Adrenal gland (tissue), 12 donors: ENCODE data around the gene RUVBL2. TPM values are rescaled to one million over a fixed set of nuclear protein-coding genes. Genes with fewer than 3 reads are reported as not detected.

Experiments
- DNase-seq, 7 donors: peaks; one replicate each; pipeline ENCODE4 v3.0.0-alpha.2; 2019 to 2020
- H3K27ac ChIP-seq, 5 donors: fragments of 200-600 bp; sonication (generic) in 4 of 5; 1 replicate in 3 of 5; 2 replicates in 2 of 5; pipeline versions ENCODE4 v1.5.1 to v1.8.0; 2016 to 2020; ENCODE audit warnings: mild to moderate bottlenecking in 1 of 5
- H3K27me3 ChIP-seq: fragments of 200-600 bp; 2 replicates; pipeline ENCODE4 v1.8.0; 2021
- H3K36me3 ChIP-seq, 2 donors: fragments of 200-600 bp; replicated peaks in 1 of 2; 1 replicate in 1 of 2; 2 replicates in 1 of 2; pipeline versions ENCODE4 v1.5.1 to v1.8.0; 2018 to 2022
- H3K4me1 ChIP-seq, 2 donors: fragments of 200-600 bp; replicated peaks in 1 of 2; 1 replicate in 1 of 2; 2 replicates in 1 of 2; pipeline versions ENCODE4 v1.5.1 to v1.8.0; 2018 to 2021
- H3K4me3 ChIP-seq, 4 donors: fragments of 200-600 bp; sonication (generic) in 3 of 4; one replicate each; pipeline ENCODE4 v1.5.1; 2016 to 2018
- H3K9me3 ChIP-seq, 3 donors: fragments of 200-600 bp; sonication (generic) in 1 of 3; replicated peaks in 1 of 3; 1 replicate in 2 of 3; 2 replicates in 1 of 3; pipeline versions ENCODE4 v1.5.1 to v1.8.0; 2016 to 2021
- CTCF ChIP-seq, 6 experiments: fragments of 450-650 bp in 4 of 6; fragments of 200-600 bp in 2 of 6; sonication (generic) in 1 of 6; IDR thresholded peaks; 1 replicate in 5 of 6; 2 replicates in 1 of 6; pipeline versions ENCODE4 v1.5.1 to v1.8.0; 2016 to 2021; ENCODE audit warnings: antibody characterized with exemption in 6 of 6, mild to moderate bottlenecking in 2 of 6, moderate library complexity in 1 of 6
- POLR2A ChIP-seq, 2 donors: fragments of 450-650 bp; IDR thresholded peaks; one replicate each; pipeline ENCODE4 v1.6.1; 2017; ENCODE audit warnings: antibody characterized with exemption in 2 of 2, mild to moderate bottlenecking in 2 of 2, moderate library complexity in 1 of 2
- WGBS, 4 donors: extraction: QIAGEN DNeasy Blood & Tissue Kit in 2 of 4; methylation state at CpG; one replicate each; pipeline versions ENCODE4 v1.1.5 to v1.1.7; 2013 to 2017; 5-methylcytosine and 5-hydroxymethylcytosine counted together
- intact Hi-C, 2 donors: fragments of 100-400 bp; cut with DNase I; formaldehyde crosslinking; loops; one replicate each; pipeline versions ENCODE4 v1.14.1 to v1.15.0; 2022 to 2023
- polyA plus RNA-seq, 3 donors: library from polyadenylated mRNA; stranded (reverse); fragments of 200-250 nt in 2 of 3; fragments of 350-450 nt in 1 of 3; fragmentation: Illumina TruSeq in 1 of 3; extraction: RNeasy Lipid Tissue Mini Kit (QIAGEN cat#74804) in 1 of 3; gene quantifications; one replicate each; pipeline ENCODE4 v1.2.3, GENCODE V29; 2013 to 2014
- total RNA-seq, 9 donors: library from RNA; depleted of rRNA in 4 of 9; stranded (reverse); fragments of >200 nt in 4 of 9; fragments of 120-200 nt in 1 of 9; fragmentation: NEBNext Ultra II Directional in 1 of 9; extraction: Animal tissue kit (Norgen Biotek cat#: 25700) in 1 of 9; gene quantifications; one replicate each; pipeline versions ENCODE4 v1.1.0 to v1.2.4, GENCODE V29; 2013 to 2023
- donor health status: healthy with polysubstance abuse.
- donor health status: Bipolar disorder and iron deficiency.
- donor health status: DM: yes; HTN: yes; CAD: no.
- donor health status: DM: no; HTN: no; CAD: no.
- donor health status: DM: no; HTN: no; CAD: no.
- donor health status: DM: yes; HTN: yes; CAD: no.

RUVBL2 gene
- total and polyA plus RNA-seq, 12 donors, result 41.3 to 143 (median 75.6) TPM

- intact Hi-C loops, result no loop called here
- H3K27ac ChIP-seq, result no peak overlapping the region
- no peaks in the 10 kb centered on the region for H3K9me3 ChIP-seq
- no peak for DNase-seq
- TF ChIP-seq POLR2A (IDR thresholded peaks at IDR 0.05), result no peak
- TF ChIP-seq CTCF (IDR thresholded peaks at IDR 0.05), result no peak
- H3K4me3 ChIP-seq, result no peak overlapping the region
- peaks cover 18 to 23% of the 10 kb centered on the region in 2 donors for H3K4me1 ChIP-seq
- peaks cover 0 to 47% of the 10 kb centered on the region in 2 donors for H3K36me3 ChIP-seq
- 71 to 85% (median 80%) methylated on average over 14 to 17 of the region's 17 CpGs for WGBS, 4 donors
- no peaks in the 10 kb centered on the region for H3K27me3 ChIP-seq
Observed at GRCh38 chr19:48989701-48990291, 3.9 kb upstream of the RUVBL2 start.

GRCh38 chr19:48990400-48990799 lies 3.3 kb upstream of the RUVBL2 start:
- Histone ChIP-seq H3K4me3 (no peak overlapping the region), H3K36me3 (peaks cover 0 to 41% of the 10 kb centered on the region in 2 donors), H3K27me3 (no peaks in the 10 kb centered on the region), H3K9me3 (no peaks in the 10 kb centered on the region), H3K27ac (no peak overlapping the region), H3K4me1 (peaks cover 18 to 27% of the 10 kb centered on the region in 2 donors)
- DNase-seq, result no peak
- WGBS, 4 donors, result 61 to 77% (median 70%) methylated on average over 4 of the region's 4 CpGs
- TF ChIP-seq CTCF (IDR thresholded peaks at IDR 0.05), result no peak
- TF ChIP-seq POLR2A (IDR thresholded peaks at IDR 0.05), result no peak
- intact Hi-C loops, result no loop called here

GRCh38 chr19:48991011-48991609 lies 2.6 kb upstream of the RUVBL2 start:
- WGBS, 4 donors, result 86 to 88% (median 87%) methylated on average over 17 to 22 of the region's 22 CpGs
- no peak for DNase-seq
- no peak for TF ChIP-seq CTCF (IDR thresholded peaks at IDR 0.05)
- no peak for TF ChIP-seq POLR2A (IDR thresholded peaks at IDR 0.05)
- H3K36me3 ChIP-seq, result peaks cover 0 to 34% of the 10 kb centered on the region in 2 donors
- peak overlapping the region in 2 of 5 donors; percentile 93 to 96 for H3K27ac ChIP-seq
- no peak overlapping the region for H3K4me3 ChIP-seq
- H3K4me1 ChIP-seq, result peaks cover 18 to 27% of the 10 kb centered on the region in 2 donors
- intact Hi-C loops, result no loop called here
- no peaks in the 10 kb centered on the region for H3K27me3 ChIP-seq
- no peaks in the 10 kb centered on the region for H3K9me3 ChIP-seq

- TF ChIP-seq POLR2A (IDR thresholded peaks at IDR 0.05) (peak in 1 of 2 donors; percentile 83), CTCF (IDR thresholded peaks at IDR 0.05) (no peak)
- 15 to 29% (median 22%) methylated on average over 8 of the region's 8 CpGs for WGBS, 4 donors
- Histone ChIP-seq H3K4me1 (peaks cover 18 to 27% of the 10 kb centered on the region in 2 donors), H3K36me3 (peaks cover 0 to 26% of the 10 kb centered on the region in 2 donors), H3K27me3 (no peaks in the 10 kb centered on the region), H3K27ac (peak overlapping the region; percentile 70 to 96 (median 88)), H3K4me3 (peak overlapping the region in 3 of 4 donors; percentile 44 to 91 (median 57)), H3K9me3 (no peaks in the 10 kb centered on the region)
- intact Hi-C loops, result no loop called here
- peak; percentile 72 to 87 (median 81) for DNase-seq
Observed at GRCh38 chr19:48991873-48992580, 1.7 kb upstream of the RUVBL2 start.
